Stimulated activated naive CD8-positive, alpha-beta T cell treated with anti-CD3 and anti-CD28 coated beads, Interleukin-15, amount 100 ng/mL, for 72 hours (primary cell): ENCODE data around the gene SUGP1.
"Not testable (repeated sequence)": the region's sequence is repeated elsewhere in the genome, so short reads cannot be mapped to it uniquely, and the experiment has no call there.

Source experiments
- ATAC-seq: fragments of 150-1000 bp; cut with Tn5 transposase; 2 replicates; pipeline ENCODE4 v1.10.0; 2021; ENCODE audit warnings: mild to moderate bottlenecking, moderate library complexity
- DNase-seq, 2 donors: peaks; one replicate each; pipeline ENCODE4 v3.0.0; 2021 to 2022
- H3K27ac Mint-ChIP-seq, 2 donors: one replicate each; pipeline ENCODE4 v1.8.0; 2022; ENCODE audit warnings: mild to moderate bottlenecking in 2 of 2, mixed read lengths in 2 of 2, moderate library complexity in 2 of 2
- H3K27me3 Mint-ChIP-seq: one replicate; pipeline ENCODE4 v1.8.0; 2022; ENCODE audit warnings: mixed read lengths
- H3K4me1 Mint-ChIP-seq: one replicate; pipeline ENCODE4 v1.8.0; 2022; ENCODE audit warnings: mild to moderate bottlenecking, mixed read lengths
- H3K4me3 Mint-ChIP-seq, 2 donors: one replicate each; pipeline ENCODE4 v1.8.0; 2022; ENCODE audit warnings: mild to moderate bottlenecking in 2 of 2, mixed read lengths in 2 of 2, moderate library complexity in 1 of 2
- H3K9me3 Mint-ChIP-seq, 2 donors: one replicate each; pipeline ENCODE4 v1.8.0; 2022; ENCODE audit warnings: mixed read lengths in 2 of 2

Gene SUGP1

DNA sequence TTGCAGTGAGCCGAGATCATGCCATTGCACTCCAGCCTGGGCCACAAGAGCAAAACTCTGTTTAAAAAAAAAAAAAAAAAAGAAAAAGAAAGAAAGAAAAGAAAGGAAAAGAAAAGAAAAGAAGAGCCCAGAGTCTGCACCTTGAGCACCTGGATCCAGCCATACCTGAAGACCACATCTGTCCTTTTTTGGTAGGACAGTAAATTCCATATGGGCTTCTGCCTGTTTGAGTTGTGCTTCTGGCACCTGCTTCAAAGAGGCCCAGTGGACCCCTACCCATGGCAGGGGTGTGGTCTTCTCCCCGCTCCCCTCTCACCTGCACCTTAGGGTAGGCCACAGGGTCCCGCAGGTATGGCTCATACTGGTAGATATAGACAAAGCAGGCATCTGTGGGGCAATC, 53.0 kb downstream of the SUGP1 start:
- H3K4me1 Mint-ChIP-seq = peaks cover 3% of the 10 kb centered on the region
- DNase-seq = no peak
- H3K9me3 Mint-ChIP-seq = no peaks in the 10 kb centered on the region
- no peak overlapping the region for H3K27ac Mint-ChIP-seq
- no peak overlapping the region for H3K4me3 Mint-ChIP-seq
- peaks cover 30% of the 10 kb centered on the region for H3K27me3 Mint-ChIP-seq
- no peak for ATAC-seq

DNA sequence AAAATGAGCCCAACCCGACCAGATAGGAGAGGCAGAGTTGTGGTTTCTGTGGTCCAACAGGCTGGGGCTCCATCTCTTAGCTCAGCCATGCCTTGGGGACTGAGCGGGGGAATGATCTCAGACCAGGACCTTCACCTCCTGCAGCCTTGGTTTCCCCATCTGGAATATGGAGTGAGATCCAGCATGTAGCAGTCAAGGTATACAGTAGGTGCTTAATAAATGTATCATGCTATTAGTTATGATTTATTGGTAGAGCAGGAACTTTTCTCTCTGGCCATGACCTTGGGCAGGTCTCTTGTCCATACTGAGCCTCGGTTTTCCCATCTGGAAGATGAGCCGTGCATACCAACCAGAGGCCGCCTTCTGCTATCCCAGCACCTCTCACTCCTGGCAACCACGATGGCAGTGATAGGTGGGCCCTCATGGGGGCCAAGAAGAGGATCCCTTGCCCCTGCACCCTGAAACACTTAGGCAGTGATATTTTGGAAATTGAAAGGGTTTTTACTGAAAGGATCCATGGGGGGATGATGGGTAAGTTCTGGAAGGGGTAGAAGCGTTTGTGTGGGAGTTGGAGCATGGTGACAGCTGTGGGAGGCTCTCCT, 56.3 kb downstream of the SUGP1 start:
- DNase-seq (no peak), ATAC-seq (no peak)
- Mint-ChIP-seq H3K9me3 (peaks cover 0 to 4% of the 10 kb centered on the region in 2 donors), H3K4me3 (no peak overlapping the region), H3K27ac (no peak overlapping the region), H3K4me1 (peaks cover 19% of the 10 kb centered on the region), H3K27me3 (peaks cover 52% of the 10 kb centered on the region)

DNA sequence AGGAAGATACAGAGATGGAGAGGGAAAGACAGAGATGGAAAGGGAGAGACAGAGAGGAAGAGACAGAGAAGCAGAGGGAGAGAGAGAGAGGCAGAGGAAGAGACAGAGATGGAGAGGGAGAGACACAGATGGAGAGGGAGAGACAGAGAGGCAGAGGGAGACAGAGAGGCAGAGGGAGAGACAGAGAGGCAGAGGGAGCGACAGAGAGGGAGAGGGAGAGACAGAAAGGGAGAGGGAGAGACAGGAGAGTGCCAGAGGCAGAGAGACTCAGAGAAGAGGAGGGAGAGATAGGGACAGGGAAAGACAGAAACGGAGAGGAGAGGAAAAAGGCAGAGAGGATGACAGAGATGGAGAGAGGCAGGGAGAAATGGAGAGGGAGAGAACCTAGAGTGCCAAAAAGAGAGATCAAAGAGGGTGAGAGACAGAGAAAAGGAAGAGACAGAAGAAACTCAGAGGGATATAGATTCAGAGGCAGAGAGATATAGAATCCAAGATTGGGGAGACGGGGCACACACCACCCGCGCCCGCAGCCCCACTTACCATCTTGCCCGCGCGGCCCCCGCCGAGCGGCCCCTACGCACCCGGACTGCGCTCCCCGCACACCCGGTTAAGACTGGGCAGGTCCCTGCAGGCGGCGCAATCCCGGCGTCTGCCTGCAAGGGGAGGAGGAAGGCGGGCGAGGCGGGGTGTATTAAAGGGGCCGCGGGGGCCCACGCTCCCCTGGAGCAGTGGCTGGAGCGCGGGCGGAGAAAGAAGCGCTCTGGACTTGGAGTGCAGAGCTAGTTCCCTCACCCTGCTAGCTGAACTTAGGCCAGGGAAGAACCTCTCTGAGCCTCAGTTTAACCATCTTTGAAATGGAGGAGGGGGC, 57.9 kb downstream of the SUGP1 start:
- Mint-ChIP-seq H3K4me1 (peaks cover 19% of the 10 kb centered on the region), H3K27me3 (peaks cover 60% of the 10 kb centered on the region), H3K9me3 (peaks cover 0 to 4% of the 10 kb centered on the region in 2 donors), H3K4me3 (peak overlapping the region; percentile 23 to 32), H3K27ac (no peak overlapping the region)
- ATAC-seq (peak; percentile 36), DNase-seq (no peak)

DNA sequence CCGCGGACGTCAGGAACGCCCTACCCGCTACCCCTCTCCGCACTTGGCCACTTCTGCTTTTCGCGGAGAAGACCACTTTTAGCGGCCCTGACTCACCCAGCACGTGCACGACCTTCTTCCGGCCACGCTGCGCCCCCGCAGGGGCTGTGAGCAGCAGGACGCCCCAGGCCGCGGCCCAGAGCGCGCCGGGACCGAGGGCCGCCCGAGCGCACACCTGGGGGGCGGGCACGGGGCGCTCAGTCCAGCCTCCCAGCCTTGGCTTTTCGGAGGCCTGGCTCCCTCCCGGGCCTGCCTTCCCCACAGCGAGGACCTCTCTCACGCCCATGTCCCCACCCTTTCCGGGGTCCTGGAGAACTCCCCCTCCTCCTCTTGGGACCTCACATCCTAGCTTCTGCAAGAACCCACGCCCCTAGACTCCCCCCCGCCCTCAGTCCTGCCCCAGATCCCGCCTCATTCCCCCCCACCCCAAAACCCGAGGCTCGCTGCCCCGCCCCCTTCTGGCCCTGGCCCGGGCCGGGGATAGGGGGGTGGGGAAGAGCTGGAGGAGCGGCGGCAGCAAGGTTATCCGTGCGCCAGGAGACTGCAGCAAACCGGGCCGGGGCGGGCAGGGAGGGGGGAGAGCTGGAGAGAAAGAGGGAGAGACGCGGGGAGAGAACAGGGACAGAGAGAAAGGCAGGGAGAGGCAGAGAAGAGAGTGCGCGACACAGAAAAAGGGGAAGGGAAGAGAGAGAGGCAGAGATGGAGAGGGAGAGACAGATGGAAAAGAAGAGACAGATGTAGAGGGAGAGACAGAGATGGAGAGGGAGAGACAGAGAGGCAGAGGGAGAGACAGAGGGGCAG, 58.7 kb downstream of the SUGP1 start:
- DNase-seq (no peak), ATAC-seq (peak; percentile 43)
- Mint-ChIP-seq H3K4me3 (peak overlapping the region; percentile 23 to 41), H3K27ac (no peak overlapping the region), H3K4me1 (peaks cover 19% of the 10 kb centered on the region), H3K27me3 (peaks cover 68% of the 10 kb centered on the region), H3K9me3 (peaks cover 0 to 4% of the 10 kb centered on the region in 2 donors)

DNA sequence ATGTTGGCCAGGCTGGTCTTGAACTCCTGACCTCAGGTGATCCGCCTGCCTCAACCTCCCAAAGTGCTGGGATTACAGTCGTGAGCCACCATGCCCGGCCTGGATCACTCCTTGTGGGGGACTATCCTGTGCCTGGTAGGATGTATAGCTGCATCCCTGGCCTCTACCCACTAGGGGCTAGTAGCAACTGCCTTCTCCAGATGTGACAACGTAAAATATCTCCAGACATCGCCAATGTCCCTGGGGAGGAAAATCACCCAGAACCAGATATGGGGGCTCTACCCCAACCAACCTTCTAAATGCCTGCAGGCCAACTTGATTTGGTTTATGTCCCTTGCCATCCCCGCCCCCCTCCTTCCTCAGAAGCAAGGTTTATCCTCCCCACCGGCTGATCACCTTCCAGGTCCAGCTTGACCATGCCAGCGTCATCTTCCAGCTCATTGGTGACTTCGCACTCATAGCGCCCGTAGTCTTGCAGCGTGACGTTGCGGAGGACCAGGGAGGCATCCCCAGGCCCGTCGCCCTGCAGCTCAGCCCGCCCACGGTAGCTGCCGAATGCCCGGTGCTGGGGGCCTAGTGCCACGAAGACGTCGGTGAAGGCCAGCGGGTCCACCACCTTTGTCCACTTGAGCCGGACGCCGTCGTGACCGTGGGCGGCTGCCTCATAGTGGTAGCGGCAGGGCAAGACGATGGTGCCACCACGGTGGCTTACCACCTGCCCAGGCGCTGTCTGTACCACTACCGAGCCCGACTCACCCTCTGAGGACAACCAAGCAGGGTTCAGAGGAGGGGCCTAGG, 59.7 kb downstream of the SUGP1 start:
- no peak for DNase-seq
- Mint-ChIP-seq H3K4me3 (peak overlapping the region in 1 of 2 donors; percentile 41), H3K27me3 (peaks cover 78% of the 10 kb centered on the region), H3K4me1 (peaks cover 19% of the 10 kb centered on the region), H3K9me3 (peaks cover 0 to 4% of the 10 kb centered on the region in 2 donors), H3K27ac (peak overlapping the region in 1 of 2 donors; percentile 39)
- ATAC-seq = peak; percentile 16

DNA sequence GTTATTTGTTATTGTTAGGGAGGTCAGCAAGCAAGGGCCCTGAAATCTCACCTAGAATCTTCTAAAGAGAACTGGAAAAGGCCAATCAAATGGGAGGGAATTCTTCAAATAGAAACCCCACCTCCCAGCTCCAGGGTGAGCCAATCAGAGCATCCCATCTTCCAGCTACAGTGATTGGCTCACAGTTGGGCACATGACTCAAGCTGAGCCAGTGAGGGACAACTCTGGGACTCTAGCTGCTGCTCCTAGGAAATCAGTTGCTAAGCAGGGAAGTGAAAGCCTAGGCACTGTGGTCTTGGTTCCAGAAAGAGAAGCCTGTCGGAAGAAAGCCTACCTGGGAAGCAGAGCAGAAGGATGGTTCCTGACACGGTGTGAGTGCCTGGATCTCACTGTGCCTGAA, 60.6 kb downstream of the SUGP1 start:
- ATAC-seq = no peak
- H3K9me3 Mint-ChIP-seq = peaks cover 0 to 4% of the 10 kb centered on the region in 2 donors
- peaks cover 86% of the 10 kb centered on the region for H3K27me3 Mint-ChIP-seq
- H3K4me1 Mint-ChIP-seq = peaks cover 19% of the 10 kb centered on the region
- DNase-seq = no peak
- no peak overlapping the region for H3K4me3 Mint-ChIP-seq
- no peak overlapping the region for H3K27ac Mint-ChIP-seq

DNA sequence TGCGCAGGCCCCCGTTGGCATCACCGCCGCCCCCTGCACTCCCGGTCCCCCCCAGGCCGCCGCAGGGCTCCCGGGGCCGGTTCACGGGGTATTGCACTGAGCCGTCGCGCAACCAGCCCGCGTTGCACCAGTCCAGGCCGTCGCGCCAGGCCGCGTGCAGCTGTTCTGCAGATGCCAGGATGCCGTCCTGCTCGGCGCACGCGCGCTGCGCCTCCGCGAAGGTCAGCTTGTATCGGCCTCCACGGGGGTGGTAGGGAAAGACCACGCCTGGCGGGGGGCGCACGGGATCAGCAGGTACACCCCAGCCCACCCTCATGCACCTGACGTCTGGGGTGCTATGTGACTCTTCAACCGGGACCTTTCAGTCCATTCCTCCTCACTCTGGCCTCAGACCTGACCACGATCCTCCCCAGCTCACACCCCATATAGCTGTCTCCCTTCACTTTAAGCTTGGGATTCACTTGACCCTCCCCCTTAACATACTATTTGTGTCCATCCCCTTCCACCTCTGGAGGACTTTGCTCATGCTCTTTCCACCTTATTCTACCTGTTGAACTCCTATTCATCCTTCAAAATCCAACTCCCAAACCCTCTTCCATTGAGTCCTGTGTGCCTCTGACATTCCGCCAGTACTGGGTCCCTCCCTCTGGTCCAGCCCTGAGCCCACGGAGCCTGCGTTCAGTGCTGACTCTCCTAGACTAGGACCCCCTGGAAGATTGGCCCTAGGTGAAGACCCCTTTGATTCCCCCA, 61.5 kb downstream of the SUGP1 start:
- H3K27me3 Mint-ChIP-seq = peaks cover 84% of the 10 kb centered on the region

DNA sequence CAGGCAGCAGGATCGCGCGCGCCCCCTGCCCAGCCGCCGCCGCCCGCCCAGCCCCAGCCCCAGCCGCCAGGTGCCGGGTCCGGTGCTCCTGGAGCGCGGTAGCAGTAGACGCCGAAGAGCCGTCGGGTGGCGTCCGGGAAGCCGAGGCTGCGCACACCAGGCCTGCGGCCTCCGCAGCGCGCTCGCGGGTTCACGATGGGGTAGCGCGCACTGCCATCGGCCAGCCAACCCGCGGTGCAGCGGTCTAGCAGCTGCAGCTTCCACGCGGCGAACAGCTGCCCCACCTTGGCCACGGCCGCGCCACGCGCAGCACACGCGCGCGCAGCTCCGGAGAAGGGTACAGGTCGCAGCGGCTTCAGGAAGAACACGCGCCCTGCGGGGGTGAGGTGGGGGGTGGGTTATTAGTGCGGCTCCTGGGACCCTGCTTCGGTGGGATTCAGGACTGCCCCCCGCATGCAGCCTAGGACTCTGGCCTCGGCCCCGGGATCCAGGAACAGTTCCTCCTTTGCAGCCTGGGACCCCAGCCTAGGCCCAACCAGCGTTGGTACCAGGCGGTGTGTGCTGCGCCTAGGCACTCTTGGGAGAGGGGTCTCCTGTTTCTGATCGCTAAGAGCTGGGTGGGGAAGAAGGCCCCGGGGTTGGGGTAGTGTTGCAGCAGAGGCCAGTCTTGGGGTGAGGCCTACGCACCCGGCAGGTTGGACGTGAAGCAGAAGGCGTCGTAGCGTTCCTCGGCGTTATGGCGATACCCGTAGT, 62.3 kb downstream of the SUGP1 start:
- Mint-ChIP-seq H3K4me1 (peaks cover 19% of the 10 kb centered on the region), H3K4me3 (no peak overlapping the region), H3K9me3 (peaks cover 0 to 4% of the 10 kb centered on the region in 2 donors), H3K27ac (no peak overlapping the region), H3K27me3 (peaks cover 77% of the 10 kb centered on the region)
- ATAC-seq = no peak
- DNase-seq = no peak

More for the DNA sequence above, 61.5 kb downstream of the SUGP1 start:
- peak; percentile 24 for ATAC-seq
- H3K4me1 Mint-ChIP-seq = peaks cover 19% of the 10 kb centered on the region
- H3K9me3 Mint-ChIP-seq = peaks cover 0 to 4% of the 10 kb centered on the region in 2 donors
- DNase-seq = no peak
- no peak overlapping the region for H3K27ac Mint-ChIP-seq
- no peak overlapping the region for H3K4me3 Mint-ChIP-seq

DNA sequence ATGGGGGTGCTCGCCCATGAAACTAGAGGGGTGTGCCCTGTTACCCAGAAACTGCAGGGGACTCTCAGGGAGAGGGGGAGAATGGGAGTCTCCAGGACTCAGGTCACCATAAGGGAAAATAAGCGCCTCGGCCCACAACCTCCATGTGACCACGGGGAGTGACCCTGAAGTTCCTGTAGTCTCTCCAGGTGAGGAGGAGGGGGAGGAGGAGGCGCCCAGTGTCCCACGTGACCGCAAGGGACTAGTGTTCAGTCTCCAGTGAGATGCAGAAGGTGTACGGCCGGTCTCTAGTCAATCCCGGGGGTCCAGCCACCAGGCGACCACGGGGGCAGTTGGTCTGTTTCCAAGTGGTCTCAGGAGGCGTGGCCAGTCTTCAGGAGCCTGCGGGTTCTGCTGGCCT, 63.2 kb downstream of the SUGP1 start:
- no peak for DNase-seq
- peaks cover 14% of the 10 kb centered on the region for H3K4me1 Mint-ChIP-seq
- ATAC-seq = no peak
- no peak overlapping the region for H3K4me3 Mint-ChIP-seq
- H3K27ac Mint-ChIP-seq = peak overlapping the region in 1 of 2 donors; percentile 69
- H3K9me3 Mint-ChIP-seq = peaks cover 0 to 4% of the 10 kb centered on the region in 2 donors
- peaks cover 74% of the 10 kb centered on the region for H3K27me3 Mint-ChIP-seq

DNA sequence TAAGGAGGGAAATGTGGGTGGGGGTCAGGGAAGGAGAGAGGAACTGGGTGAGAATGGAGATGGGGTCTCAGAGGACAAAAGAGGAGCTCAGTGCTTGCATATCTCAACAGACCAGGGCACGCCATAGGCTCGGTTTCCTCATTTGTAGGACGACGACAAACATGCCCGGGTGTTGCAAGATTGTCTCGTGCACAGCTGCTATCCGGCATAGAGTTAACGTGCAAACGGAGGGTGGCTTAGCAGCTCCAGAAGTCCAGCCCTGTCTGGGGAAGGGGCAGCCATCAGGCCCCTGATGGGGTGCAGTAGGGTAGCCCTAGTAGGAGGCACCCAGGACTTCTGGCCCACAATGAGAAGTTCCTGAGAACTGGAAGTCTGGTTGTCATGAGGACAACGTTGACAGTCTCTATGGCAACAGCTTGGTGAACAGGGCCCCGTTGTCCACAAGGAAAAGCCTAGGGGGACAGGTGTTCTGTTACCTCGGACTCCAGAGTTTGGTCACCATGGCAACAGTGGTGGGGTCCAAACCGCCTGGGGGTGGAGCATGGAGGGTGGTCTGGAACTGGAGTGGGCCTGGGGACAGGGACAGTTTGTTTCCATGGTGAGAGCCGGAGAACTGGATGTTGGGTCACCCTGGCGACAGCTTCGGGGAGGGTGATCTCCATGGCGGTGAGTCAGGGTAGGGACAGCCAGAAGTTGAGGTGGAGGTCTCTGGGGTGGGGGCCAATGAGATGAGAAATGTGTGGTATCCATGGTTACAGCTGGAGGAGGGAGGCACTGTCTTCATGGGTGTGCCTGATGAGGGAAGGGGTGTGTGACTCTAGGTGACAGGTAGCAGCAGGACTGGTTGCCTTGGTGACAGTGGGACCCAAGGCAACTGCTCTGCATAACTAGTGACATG, 64.0 kb downstream of the SUGP1 start:
- Mint-ChIP-seq H3K27ac (peak overlapping the region in 1 of 2 donors; percentile 5), H3K27me3 (peaks cover 74% of the 10 kb centered on the region), H3K4me3 (no peak overlapping the region), H3K9me3 (peaks cover 0 to 4% of the 10 kb centered on the region in 2 donors), H3K4me1 (peaks cover 8% of the 10 kb centered on the region)
- no peak for ATAC-seq
- no peak for DNase-seq

DNA sequence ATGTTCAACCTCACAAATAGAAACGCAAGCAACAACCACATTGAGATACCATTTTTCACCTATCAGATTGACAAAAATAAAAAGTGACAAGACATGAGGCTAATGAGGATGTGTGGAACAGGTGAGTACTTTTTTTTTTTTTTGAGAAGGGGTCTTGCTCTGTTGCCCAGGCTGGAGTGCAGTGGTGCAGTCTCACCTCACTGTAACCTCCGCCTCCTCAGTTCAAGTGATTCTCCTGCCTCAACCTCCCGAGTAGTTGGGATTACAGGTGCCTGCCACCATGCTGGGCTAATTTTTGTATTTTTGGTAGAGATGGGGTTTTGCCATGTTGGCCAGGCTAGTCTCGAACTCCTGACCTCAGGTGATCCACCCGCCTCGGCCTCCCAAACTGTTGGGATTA, 66.9 kb downstream of the SUGP1 start:
- peaks cover 67% of the 10 kb centered on the region for H3K27me3 Mint-ChIP-seq
- H3K9me3 Mint-ChIP-seq, DNase-seq, H3K4me3 Mint-ChIP-seq, H3K27ac Mint-ChIP-seq, ATAC-seq, H3K4me1 Mint-ChIP-seq: not testable (repeated sequence)

DNA sequence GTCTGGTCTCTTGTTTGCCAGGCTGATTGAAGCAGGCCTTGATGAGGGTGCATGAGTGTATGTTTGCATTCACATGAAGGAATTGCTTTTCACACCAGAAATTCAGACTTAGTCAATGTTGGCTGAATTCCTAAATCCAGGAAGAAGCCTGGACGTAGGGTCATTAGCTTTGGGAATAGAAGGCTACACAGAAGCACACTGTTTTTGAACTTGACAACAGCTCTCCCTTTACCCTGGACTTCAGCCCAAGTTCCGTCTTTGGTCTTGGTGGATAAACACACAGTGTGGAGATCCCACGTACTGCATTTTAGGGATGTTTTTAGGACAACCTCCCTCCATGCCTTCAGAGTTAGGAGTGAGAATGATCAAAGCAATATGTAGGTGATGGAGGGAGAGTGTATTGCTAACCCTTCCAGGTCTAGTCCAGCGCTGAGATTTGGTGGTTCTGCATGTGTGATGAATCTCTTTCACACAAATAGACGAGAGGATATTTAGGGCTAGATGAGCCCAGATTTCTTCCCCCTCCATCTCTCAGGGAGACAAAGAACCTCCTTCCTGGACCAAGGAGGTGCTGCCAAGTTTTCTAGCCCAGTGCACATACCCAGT, 70.0 kb downstream of the SUGP1 start:
- no peak for ATAC-seq
- H3K27me3 Mint-ChIP-seq = peaks cover 43% of the 10 kb centered on the region
- H3K4me3 Mint-ChIP-seq = no peak overlapping the region
- no peaks in the 10 kb centered on the region for H3K9me3 Mint-ChIP-seq
- H3K27ac Mint-ChIP-seq = no peak overlapping the region
- DNase-seq = no peak
- no peaks in the 10 kb centered on the region for H3K4me1 Mint-ChIP-seq

DNA sequence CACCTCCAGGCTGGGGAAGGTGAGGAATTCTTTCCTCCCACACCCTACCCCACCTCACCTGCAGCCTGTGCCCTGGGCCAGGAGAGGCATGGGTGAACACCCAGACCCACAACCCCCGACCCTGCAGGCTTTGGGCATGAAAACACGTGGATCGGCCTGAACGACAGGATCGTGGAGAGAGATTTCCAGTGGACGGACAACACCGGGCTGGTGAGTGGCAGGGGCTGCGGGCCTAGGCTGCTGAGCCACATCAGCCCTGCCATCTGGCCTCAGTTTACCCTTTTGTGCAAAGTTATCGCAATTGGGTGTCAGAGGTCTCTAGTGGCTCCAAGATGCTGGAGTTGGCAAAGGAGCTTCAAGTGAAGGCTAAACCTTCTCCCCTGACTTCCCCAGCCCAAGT, 79.8 kb downstream of the SUGP1 start:
- ATAC-seq (no peak), DNase-seq (no peak)
- Mint-ChIP-seq H3K27ac (no peak overlapping the region), H3K9me3 (peaks cover 0 to 9% of the 10 kb centered on the region in 2 donors), H3K4me3 (no peak overlapping the region), H3K27me3 (peaks cover 13% of the 10 kb centered on the region), H3K4me1 (no peaks in the 10 kb centered on the region)
